Panc1 (cell line): Measurements from ENCODE around the gene TEN1. TPM values are rescaled to one million over a fixed set of nuclear protein-coding genes. Genes with fewer than 3 reads are reported as not detected.
A peak's percentile ranks its signal among the peaks of the same experiment; 100 is the strongest.

ENCODE experiments used
- ATAC-seq: fragments of 200-7000 bp; cut with Tn5 transposase; 2 replicates; pipeline ENCODE4 v1.9.1; 2020; ENCODE audit warnings: mild to moderate bottlenecking, moderate library complexity
- BruUV-seq: library from RNA; stranded (reverse); fragments of 400-500 nt; replicated peaks from 2 replicates; lab custom pipeline; 2021; lab: Mats Ljungman, UMichigan
- CTCF ChIA-PET: fragments of 300-600 bp; sonication (Branson Sonifier 250); formaldehyde crosslinking; loops from one replicate; lab custom pipeline; 2022; ENCODE audit warnings: antibody characterized with exemption; lab: Charles Lee
- POLR2A ChIA-PET: fragments of 300-600 bp; sonication (Branson Sonifier 250); formaldehyde crosslinking; loops from one replicate; lab custom pipeline; 2022; ENCODE audit warnings: antibody characterized with exemption; lab: Charles Lee
- DNase-seq: peaks from one replicate; pipeline ENCODE4 v3.0.0-alpha.2; 2010; ENCODE audit warnings: low read depth, low spot score
- H3K27ac ChIP-seq: 2 replicates; pipeline ENCODE4 v1.5.1; 2011; ENCODE audit warnings: mild to moderate bottlenecking, low read length, inconsistent platforms
- H3K27me3 ChIP-seq: fragments of 200-500 bp; sonication (Bioruptor generic); 2 replicates; pipeline ENCODE4 v1.6.0; 2014; ENCODE audit warnings: low read length, inconsistent platforms; ENCODE audit not compliant: control insufficient read depth, insufficient read depth
- H3K36me3 ChIP-seq: fragments of 200-500 bp; sonication (Bioruptor generic); 2 replicates; pipeline ENCODE4 v1.5.1; 2014; ENCODE audit warnings: inconsistent platforms, mild to moderate bottlenecking, low read length, moderate library complexity; ENCODE audit not compliant: control insufficient read depth, insufficient read depth
- H3K4me1 ChIP-seq: 2 replicates; pipeline ENCODE4 v1.5.1; 2011; ENCODE audit warnings: inconsistent platforms, mild to moderate bottlenecking, low read length, moderate library complexity; ENCODE audit not compliant: control insufficient read depth, insufficient read depth
- H3K4me3 ChIP-seq, 2 experiments: 2 replicates each; pipeline ENCODE4 v1.5.1; 2011 to 2012; ENCODE audit warnings: low read depth in 2 of 2, low read length in 2 of 2, mild to moderate bottlenecking in 2 of 2, inconsistent platforms in 1 of 2, moderate library complexity in 1 of 2
- H3K9me3 ChIP-seq: fragments of 200-500 bp; sonication (Bioruptor generic); 2 replicates; pipeline ENCODE4 v1.5.1; 2014; ENCODE audit warnings: low read depth, mild to moderate bottlenecking, inconsistent platforms, low read length, moderate library complexity; ENCODE audit not compliant: control insufficient read depth, insufficient read depth
- CTCF ChIP-seq: fragments of 450-650 bp; IDR thresholded peaks from 2 replicates; pipeline ENCODE4 v1.5.1; 2017; ENCODE audit warnings: mild to moderate bottlenecking
- POLR2AphosphoS5 ChIP-seq: IDR thresholded peaks from 2 replicates; pipeline ENCODE4 v1.6.1; 2012; ENCODE audit warnings: mild to moderate bottlenecking, low read depth, low read length, moderate library complexity
- REST ChIP-seq, 2 experiments: IDR thresholded peaks; 2 replicates each; pipeline ENCODE4 v1.6.1; 2011 to 2012; ENCODE audit warnings: low read depth in 2 of 2, control low read depth in 1 of 2, low read length in 1 of 2, mild to moderate bottlenecking in 1 of 2, moderate library complexity in 1 of 2; ENCODE audit not compliant: insufficient read depth in 1 of 2
- SIN3A ChIP-seq: IDR thresholded peaks from 2 replicates; pipeline ENCODE4 v1.6.1; 2012; ENCODE audit warnings: low read depth, mild to moderate bottlenecking, low read length, moderate library complexity, borderline replicate concordance; ENCODE audit not compliant: insufficient read depth
- TCF7L2 ChIP-seq: IDR thresholded peaks from 2 replicates; pipeline ENCODE4 v1.6.1; 2011; ENCODE audit warnings: mild to moderate bottlenecking, low read depth, low read length, inconsistent platforms
- in situ Hi-C: cut with HindIII; loops from 2 replicates; pipeline ENCODE4 v1.10.0; 2016; ENCODE audit warnings: low sequenced_read_pairs, low pct_unique_long_range_greater_than_20kb
- intact Hi-C: fragments of 100-400 bp; cut with micrococcal nuclease; formaldehyde crosslinking; loops from one replicate; pipeline ENCODE4 v1.10.0; 2022; ENCODE audit not compliant: unreplicated experiment
- total RNA-seq: library from RNA; stranded (reverse); gene quantifications from one replicate; pipeline ENCODE4 v1.2.1, GENCODE V29; 2021; ENCODE audit not compliant: unreplicated experiment

TEN1 gene
- total RNA-seq, 1 experiment from 2014 or later, result 41.3 TPM

DNA sequence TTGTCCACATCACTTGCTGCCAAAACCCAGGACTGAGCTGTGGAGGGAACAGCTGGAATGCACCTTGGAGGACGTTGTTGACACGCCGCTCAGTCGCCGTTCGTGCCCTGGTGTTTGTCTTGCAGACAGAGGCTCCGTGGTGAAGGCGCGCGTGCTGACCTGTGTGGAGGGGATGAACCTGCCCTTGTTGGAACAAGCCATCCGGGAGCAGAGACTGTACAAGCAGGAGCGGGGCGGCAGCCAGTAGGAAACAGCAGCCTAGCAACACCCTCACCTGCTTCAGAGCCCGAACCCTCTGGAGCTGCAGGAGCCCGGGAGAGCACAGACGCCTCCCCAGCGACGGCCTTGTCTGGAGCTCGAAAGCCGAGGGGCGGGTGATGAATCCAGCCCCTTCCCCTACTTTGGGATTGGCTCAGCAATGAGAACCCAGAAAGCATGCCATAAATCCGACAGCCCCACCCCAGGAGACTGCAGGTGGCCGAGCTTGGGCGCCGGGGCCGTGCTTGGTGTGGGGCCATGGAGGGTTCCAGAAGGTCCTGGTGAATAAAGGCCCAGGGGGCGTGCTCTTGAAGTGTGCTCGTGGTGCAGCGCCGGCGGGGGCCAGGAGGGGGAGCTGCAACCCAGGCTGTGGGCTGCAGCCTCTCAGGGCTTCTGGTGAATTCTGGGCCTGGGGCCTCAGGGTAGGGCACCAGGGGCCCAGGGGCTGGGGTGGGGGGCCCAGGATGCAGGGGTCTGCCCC is 21.1 kb downstream of the TEN1 start:
- intact Hi-C loops, result loop anchor here (5.0 kb wide), 1 partner anchor 93 kb away; no protein-coding TSS in a partner anchor
- H3K27me3 ChIP-seq, result no peaks in the 10 kb centered on the region
- ATAC-seq (peak; percentile 61), DNase-seq (no peak)
- H3K27ac ChIP-seq, result no peak overlapping the region
- H3K36me3 ChIP-seq, result no peaks in the 10 kb centered on the region
- in situ Hi-C loops, result no loop called here
- ChIA-PET CTCF (interaction anchor here (0.7 to 1.6 kb wide), 5 partner anchors 10 to 182 kb away, joined by 3 to 8 read pairs (median 3); partner anchors contain the start of gene MRPL38), POLR2A (interaction anchor here (1.2 kb wide), 1 partner anchor 20 kb away, joined by 3 read pairs; no protein-coding TSS in a partner anchor)
- no TSS peak for BruUV-seq
- no peak overlapping the region for H3K4me3 ChIP-seq
- no peak for TF ChIP-seq TCF7L2
- TF ChIP-seq CTCF, result peak; percentile 98
- no peak for TF ChIP-seq POLR2AphosphoS5
- peaks cover 11% of the 10 kb centered on the region for H3K4me1 ChIP-seq
- no peaks in the 10 kb centered on the region for H3K9me3 ChIP-seq

DNA sequence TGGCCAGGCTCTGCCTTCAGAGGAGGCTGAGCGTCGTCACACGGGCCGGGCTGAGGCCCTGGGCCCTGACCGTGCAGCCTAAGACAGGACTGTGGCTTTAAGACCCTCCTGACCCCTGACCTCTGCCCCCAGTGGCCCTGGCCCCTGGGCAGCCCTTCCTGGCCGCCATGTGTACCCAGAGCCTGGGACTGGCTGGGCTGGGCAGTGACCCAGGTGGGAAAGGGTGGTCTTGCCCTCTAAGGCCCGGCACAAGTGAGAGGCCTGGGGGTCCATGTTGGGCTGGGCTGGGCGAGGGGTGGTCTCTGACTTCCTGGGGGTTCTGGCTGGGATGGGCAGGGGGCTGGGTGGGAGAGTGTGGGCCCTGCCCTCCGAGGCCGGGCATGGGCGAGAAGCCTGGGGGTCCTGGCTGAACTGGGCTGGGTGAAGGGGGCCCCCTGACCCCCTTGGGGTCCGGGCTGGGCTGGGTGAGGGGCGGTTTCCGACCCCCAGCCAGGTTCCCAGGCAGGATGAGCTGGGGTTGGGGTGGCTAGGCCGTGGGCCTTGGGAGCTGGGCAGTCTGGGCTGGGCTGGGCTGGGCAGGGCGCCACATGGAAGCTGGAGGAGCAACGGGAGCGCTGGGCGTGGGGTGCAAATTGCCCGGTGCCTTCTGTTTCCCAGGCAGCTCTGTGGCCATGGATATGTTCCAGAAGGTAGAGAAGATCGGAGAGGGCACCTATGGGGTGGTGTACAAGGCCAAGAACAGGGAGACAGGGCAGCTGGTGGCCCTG is 21.9 kb downstream of the TEN1 start, which contains the start of gene CDK3:
Gene CDK3 (plus strand): TSS at position 101 of the 767 bp plus-strand sequence. CDS start 571 bp downstream, at position 672.
- POLR2A ChIA-PET, result no interaction called here

More for the DNA sequence above, 21.9 kb downstream of the TEN1 start, which contains the start of gene CDK3:
- TF ChIP-seq CTCF (no peak; the same call in none of the 2 replicates), POLR2AphosphoS5 (no peak), REST (IDR thresholded peaks at IDR 0.05; ENCODE audit: insufficient read depth in 1 of 2, low read depth in 2 of 2, low read length in 1 of 2) (no peak), SIN3A (no peak), TCF7L2 (no peak)
- DNase-seq, result no peak
- intact Hi-C loops (loop anchor here (5.0 kb wide), 1 partner anchor 94 kb away; no protein-coding TSS in a partner anchor), in situ Hi-C loops (no loop called here)
- ATAC-seq, result no peak; the same call in 1 of the 2 replicates
- Histone ChIP-seq H3K27me3 (no peaks in the 10 kb centered on the region), H3K4me3 (no peak within 1 kb of the TSS), H3K36me3 (no peaks in the 10 kb centered on the region), H3K4me1 (peaks cover 18% of the 10 kb centered on the region), H3K27ac (no peak within 1 kb of the TSS), H3K9me3 (no peaks in the 10 kb centered on the region)
- BruUV-seq, result no TSS peak
- CTCF ChIA-PET, result interaction anchor here (0.7 to 1.6 kb wide), 4 partner anchors 9 to 96 kb away, joined by 3 to 10 read pairs (median 6); partner anchors contain the start of gene MRPL38
